ENCODE results near the gene YPEL1.

The YPEL1 gene

GRCh38 chr22:21710156-21710555 is 25.4 kb downstream of the YPEL1 start:
- no peak overlapping the region for H3K27ac ChIP-seq (ENCODE audit: low read depth, low read length, severe bottlenecking)
- 83 to 94% methylated on average over 7 of the region's 7 CpGs for WGBS, 2 experiments (ENCODE audit: insufficient coverage in 2 of 2)
- peaks cover 7% of the 10 kb centered on the region for H3K4me1 ChIP-seq (ENCODE audit: control insufficient read depth, insufficient read depth, low read length, poor library complexity, severe bottlenecking)
- H3K36me3 ChIP-seq (ENCODE audit: control insufficient read depth, insufficient read depth, low read length) = no peaks in the 10 kb centered on the region
- no peak overlapping the region for H3K4me3 ChIP-seq (ENCODE audit: extremely low read depth, insufficient read depth, low read length, poor library complexity, severe bottlenecking)
- no peaks in the 10 kb centered on the region for H3K9me3 ChIP-seq (ENCODE audit: control insufficient read depth, low read length)

GRCh38 chr22:21709688-21710087 is 25.9 kb downstream of the YPEL1 start:
- Histone ChIP-seq H3K4me1 (ENCODE audit: control insufficient read depth, insufficient read depth, low read length, poor library complexity, severe bottlenecking) (peaks cover 2% of the 10 kb centered on the region), H3K36me3 (ENCODE audit: control insufficient read depth, insufficient read depth, low read length) (no peaks in the 10 kb centered on the region), H3K9me3 (ENCODE audit: control insufficient read depth, low read length) (no peaks in the 10 kb centered on the region), H3K27ac (ENCODE audit: low read depth, low read length, severe bottlenecking) (no peak overlapping the region), H3K4me3 (ENCODE audit: extremely low read depth, insufficient read depth, low read length, poor library complexity, severe bottlenecking) (no peak overlapping the region)
- 90 to 96% methylated on average over 7 to 8 of the region's 8 CpGs for WGBS, 2 experiments (ENCODE audit: insufficient coverage in 2 of 2)

DNA sequence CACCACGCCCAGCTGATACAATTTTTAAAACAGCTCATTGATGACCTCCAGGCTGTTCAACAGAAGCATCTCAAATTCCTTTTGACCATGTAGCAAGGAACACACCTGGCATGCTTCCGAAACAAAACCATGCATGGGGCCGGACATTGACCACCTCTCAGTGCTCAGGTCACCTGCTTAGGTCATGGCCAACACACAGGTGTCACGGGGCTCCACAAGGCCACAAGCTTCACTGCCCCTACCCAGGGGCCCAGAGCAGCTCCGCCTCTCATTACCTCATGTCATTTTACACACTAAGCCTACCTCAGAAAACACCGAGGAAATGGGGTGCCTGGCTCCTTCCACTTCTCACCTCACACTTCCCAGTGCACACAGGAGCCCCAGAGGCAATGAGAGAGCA is 26.6 kb downstream of the YPEL1 start:
- no peaks in the 10 kb centered on the region for H3K36me3 ChIP-seq (ENCODE audit: control insufficient read depth, insufficient read depth, low read length)
- no peak overlapping the region for H3K27ac ChIP-seq (ENCODE audit: low read depth, low read length, severe bottlenecking)
- H3K9me3 ChIP-seq (ENCODE audit: control insufficient read depth, low read length) = no peaks in the 10 kb centered on the region
- H3K4me3 ChIP-seq (ENCODE audit: extremely low read depth, insufficient read depth, low read length, poor library complexity, severe bottlenecking) = no peak overlapping the region
- WGBS, 2 experiments (ENCODE audit: insufficient coverage in 2 of 2) = 94 to 99% methylated on average over 5 to 6 of the region's 6 CpGs
- H3K4me1 ChIP-seq (ENCODE audit: control insufficient read depth, insufficient read depth, low read length, poor library complexity, severe bottlenecking) = peaks cover 2% of the 10 kb centered on the region

DNA sequence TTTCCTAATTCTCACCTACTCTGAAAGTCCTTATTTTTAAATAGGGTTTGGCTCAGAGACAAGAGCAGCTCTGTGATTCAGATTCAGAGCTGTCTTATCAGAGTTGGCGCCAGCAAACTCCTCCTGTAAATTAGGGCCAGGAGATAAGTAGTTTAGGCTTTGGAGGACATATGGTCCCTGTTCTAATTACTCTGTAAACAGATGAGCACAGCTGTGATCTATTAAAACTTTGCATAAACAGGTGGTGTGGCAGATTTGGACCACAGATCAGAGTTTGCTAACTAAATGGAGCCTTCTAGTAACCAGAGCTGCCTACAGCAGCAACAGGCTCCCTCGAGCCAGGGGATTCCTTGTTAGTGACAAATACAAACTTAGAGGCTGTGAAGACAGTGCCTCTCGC is 27.9 kb downstream of the YPEL1 start:
- Histone ChIP-seq H3K9me3 (ENCODE audit: control insufficient read depth, low read length) (no peaks in the 10 kb centered on the region), H3K36me3 (ENCODE audit: control insufficient read depth, insufficient read depth, low read length) (no peaks in the 10 kb centered on the region), H3K27ac (ENCODE audit: low read depth, low read length, severe bottlenecking) (no peak overlapping the region), H3K4me1 (ENCODE audit: control insufficient read depth, insufficient read depth, low read length, poor library complexity, severe bottlenecking) (no peaks in the 10 kb centered on the region), H3K4me3 (ENCODE audit: extremely low read depth, insufficient read depth, low read length, poor library complexity, severe bottlenecking) (no peak overlapping the region)
- WGBS, 2 experiments (ENCODE audit: insufficient coverage in 2 of 2) = 92 to 94% methylated on average over 2 to 3 of the region's 3 CpGs

DNA sequence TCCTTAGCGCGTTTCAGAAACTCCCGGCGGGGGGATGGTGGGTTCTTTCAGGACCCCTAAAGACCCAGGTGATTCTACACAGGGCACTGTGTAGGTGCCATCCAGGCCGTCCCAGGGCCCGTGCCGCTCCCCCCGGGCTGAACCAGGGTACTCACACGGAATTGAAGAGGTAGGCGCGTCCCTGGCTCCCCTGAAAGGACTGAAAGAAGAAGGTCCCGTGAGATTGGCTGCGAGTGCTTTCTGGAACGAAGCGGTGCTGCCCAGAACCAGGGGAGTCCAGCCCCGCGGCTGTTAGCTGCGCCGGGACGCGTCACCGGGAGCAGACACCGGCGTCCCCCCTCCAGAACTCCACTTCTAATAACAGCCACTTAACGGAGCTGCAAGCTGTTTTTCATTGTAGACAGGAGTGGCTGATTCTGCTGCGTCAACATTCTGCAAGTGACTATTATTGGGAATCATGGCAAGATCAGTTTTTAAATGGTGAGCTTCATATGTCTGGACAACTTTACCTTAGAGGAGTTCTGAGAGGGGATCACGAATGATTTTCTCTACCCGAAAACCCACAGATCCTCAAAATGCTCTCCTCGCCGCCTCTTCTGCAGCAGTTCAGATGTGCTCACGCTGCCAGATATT is 31.8 kb downstream of the YPEL1 start:
- no peak overlapping the region for H3K4me3 ChIP-seq (ENCODE audit: extremely low read depth, insufficient read depth, low read length, poor library complexity, severe bottlenecking)
- H3K9me3 ChIP-seq (ENCODE audit: control insufficient read depth, low read length) = no peaks in the 10 kb centered on the region
- no peak overlapping the region for H3K27ac ChIP-seq (ENCODE audit: low read depth, low read length, severe bottlenecking)
- peaks cover 10% of the 10 kb centered on the region for H3K4me1 ChIP-seq (ENCODE audit: control insufficient read depth, insufficient read depth, low read length, poor library complexity, severe bottlenecking)
- WGBS, 2 experiments (ENCODE audit: insufficient coverage in 2 of 2) = 96 to 97% methylated on average over 17 to 21 of the region's 31 CpGs
- peaks cover 11% of the 10 kb centered on the region for H3K36me3 ChIP-seq (ENCODE audit: control insufficient read depth, insufficient read depth, low read length)

- Histone ChIP-seq H3K4me3 (ENCODE audit: extremely low read depth, insufficient read depth, low read length, poor library complexity, severe bottlenecking) (no peak overlapping the region), H3K4me1 (ENCODE audit: control insufficient read depth, insufficient read depth, low read length, poor library complexity, severe bottlenecking) (peaks cover 10% of the 10 kb centered on the region), H3K9me3 (ENCODE audit: control insufficient read depth, low read length) (no peaks in the 10 kb centered on the region), H3K36me3 (ENCODE audit: control insufficient read depth, insufficient read depth, low read length) (peaks cover 19% of the 10 kb centered on the region), H3K27ac (ENCODE audit: low read depth, low read length, severe bottlenecking) (no peak overlapping the region)
- 92 to 94% methylated on average over 19 to 20 of the region's 30 CpGs for WGBS, 2 experiments (ENCODE audit: insufficient coverage in 2 of 2)
These were observed 32.6 kb downstream of the YPEL1 start for GRCh38 chr22:21702700-21703683.

- Histone ChIP-seq H3K4me1 (ENCODE audit: control insufficient read depth, insufficient read depth, low read length, poor library complexity, severe bottlenecking) (peaks cover 10% of the 10 kb centered on the region), H3K4me3 (ENCODE audit: extremely low read depth, insufficient read depth, low read length, poor library complexity, severe bottlenecking) (no peak overlapping the region), H3K27ac (ENCODE audit: low read depth, low read length, severe bottlenecking) (no peak overlapping the region), H3K36me3 (ENCODE audit: control insufficient read depth, insufficient read depth, low read length) (peaks cover 26% of the 10 kb centered on the region), H3K9me3 (ENCODE audit: control insufficient read depth, low read length) (no peaks in the 10 kb centered on the region)
- 90 to 94% methylated on average over 5 to 6 of the region's 6 CpGs for WGBS, 2 experiments (ENCODE audit: insufficient coverage in 2 of 2)
These were observed 33.5 kb downstream of the YPEL1 start for GRCh38 chr22:21702094-21702493.

GRCh38 chr22:21701384-21701971 is 34.1 kb downstream of the YPEL1 start:
- WGBS, 2 experiments (ENCODE audit: insufficient coverage in 2 of 2) = 97 to 99% methylated on average over 6 to 7 of the region's 7 CpGs
- no peaks in the 10 kb centered on the region for H3K9me3 ChIP-seq (ENCODE audit: control insufficient read depth, low read length)
- peaks cover 32% of the 10 kb centered on the region for H3K36me3 ChIP-seq (ENCODE audit: control insufficient read depth, insufficient read depth, low read length)
- H3K27ac ChIP-seq (ENCODE audit: low read depth, low read length, severe bottlenecking) = no peak overlapping the region
- H3K4me3 ChIP-seq (ENCODE audit: extremely low read depth, insufficient read depth, low read length, poor library complexity, severe bottlenecking) = no peak overlapping the region
- peaks cover 10% of the 10 kb centered on the region for H3K4me1 ChIP-seq (ENCODE audit: control insufficient read depth, insufficient read depth, low read length, poor library complexity, severe bottlenecking)

DNA sequence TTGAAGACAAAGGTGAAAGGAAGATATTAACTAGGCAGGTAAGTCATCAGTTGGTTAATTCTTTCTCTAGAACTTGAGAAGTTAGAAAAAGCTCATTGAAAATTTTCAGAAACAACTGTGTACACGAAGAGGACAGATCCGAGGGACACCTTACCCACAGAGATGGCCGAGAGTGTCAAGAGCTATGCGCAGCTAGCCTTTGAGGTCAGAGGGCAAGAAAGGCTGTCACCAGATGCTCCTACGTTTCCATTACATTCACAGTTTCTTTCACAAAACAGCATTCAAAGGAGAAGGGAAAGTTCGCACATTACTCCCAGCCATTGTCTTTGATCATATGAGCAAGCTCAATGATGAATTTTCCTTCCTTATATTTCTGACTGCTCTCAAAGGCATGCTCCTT is 34.8 kb downstream of the YPEL1 start:
- peaks cover 39% of the 10 kb centered on the region for H3K36me3 ChIP-seq (ENCODE audit: control insufficient read depth, insufficient read depth, low read length)
- H3K4me3 ChIP-seq (ENCODE audit: extremely low read depth, insufficient read depth, low read length, poor library complexity, severe bottlenecking) = no peak overlapping the region
- WGBS, 2 experiments (ENCODE audit: insufficient coverage in 2 of 2) = 90 to 96% methylated on average over 5 of the region's 6 CpGs
- no peak overlapping the region for H3K27ac ChIP-seq (ENCODE audit: low read depth, low read length, severe bottlenecking)
- H3K4me1 ChIP-seq (ENCODE audit: control insufficient read depth, insufficient read depth, low read length, poor library complexity, severe bottlenecking) = peaks cover 10% of the 10 kb centered on the region
- H3K9me3 ChIP-seq (ENCODE audit: control insufficient read depth, low read length) = no peaks in the 10 kb centered on the region

- Histone ChIP-seq H3K36me3 (ENCODE audit: control insufficient read depth, insufficient read depth, low read length) (peaks cover 43% of the 10 kb centered on the region), H3K4me1 (ENCODE audit: control insufficient read depth, insufficient read depth, low read length, poor library complexity, severe bottlenecking) (peaks cover 10% of the 10 kb centered on the region), H3K4me3 (ENCODE audit: extremely low read depth, insufficient read depth, low read length, poor library complexity, severe bottlenecking) (no peak overlapping the region), H3K27ac (ENCODE audit: low read depth, low read length, severe bottlenecking) (no peak overlapping the region), H3K9me3 (ENCODE audit: control insufficient read depth, low read length) (no peaks in the 10 kb centered on the region)
- WGBS, 2 experiments (ENCODE audit: insufficient coverage in 2 of 2) = 100% methylated on average over 3 of the region's 3 CpGs
These were observed 36.0 kb downstream of the YPEL1 start for GRCh38 chr22:21699643-21700042.

All from mesodermal cell (in vitro differentiated cells).